ENCODE measurements around the gene PRR5L. TPM values are rescaled to one million over a fixed set of nuclear protein-coding genes. Genes with fewer than 3 reads are reported as not detected.

The PRR5L gene
- total and polyA plus RNA-seq, 9 of the 15 experiments (the other 6 are each of a cell fraction or from before 2014, with no cell fraction given): 0.11 to 0.60 (median 0.36) TPM; not detected in 2

DNA sequence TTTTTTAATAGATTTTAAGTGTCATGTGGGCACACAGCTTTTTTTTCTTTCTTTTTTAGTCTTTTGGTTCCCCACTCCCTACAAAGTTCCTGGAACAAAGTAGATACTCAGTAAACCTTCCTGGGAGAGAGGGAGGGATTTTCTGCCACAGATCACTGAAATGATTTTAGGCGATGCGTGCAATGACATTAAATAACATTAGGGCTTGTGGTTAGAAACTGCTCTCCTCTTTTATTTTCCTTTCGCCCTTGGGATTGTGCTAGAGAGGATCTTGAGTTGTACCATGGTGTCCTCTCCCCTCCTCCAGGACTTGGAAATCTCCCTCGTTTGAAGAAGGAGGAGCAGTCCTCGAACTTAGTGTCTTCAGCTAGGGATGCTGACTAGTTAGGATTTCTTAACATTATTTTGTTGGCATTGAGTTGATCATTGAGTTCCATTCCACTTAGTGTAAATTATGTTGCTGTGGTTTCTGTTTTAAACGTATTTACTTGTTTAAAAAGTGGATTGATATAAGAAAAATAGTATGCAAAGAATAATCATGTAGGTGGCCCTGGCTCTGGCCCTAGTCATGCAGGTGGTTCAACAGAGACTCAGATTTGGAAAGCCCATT lies 125.6 kb downstream of the PRR5L start (continued):
- no peak for TF ChIP-seq ZNF212 (CRISPR knock-in tag; IDR thresholded peaks at IDR 0.05)
- TF ChIP-seq CTBP1 (IDR thresholded peaks at IDR 0.05; ENCODE audit: borderline replicate concordance): no peak
- no peak for TF ChIP-seq MCM3 (IDR thresholded peaks at IDR 0.05)
- TF ChIP-seq MYC (IDR thresholded peaks at IDR 0.05; ENCODE audit: low read depth, low read length): no peak
- TF ChIP-seq MYC (CRISPR knock-in tag; IDR thresholded peaks at IDR 0.05; ENCODE audit: borderline replicate concordance, low read depth): no peak
- TF ChIP-seq ZNF3 (CRISPR knock-in tag; IDR thresholded peaks at IDR 0.05): no peak
- TF ChIP-seq, protein P1, sequence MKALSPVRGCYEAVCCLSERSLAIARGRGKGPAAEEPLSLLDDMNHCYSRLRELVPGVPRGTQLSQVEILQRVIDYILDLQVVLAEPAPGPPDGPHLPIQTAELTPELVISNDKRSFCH (CRISPR knock-in tag; IDR thresholded peaks at IDR 0.05): no peak
- TF ChIP-seq, protein P1 (tag; IDR thresholded peaks at IDR 0.05): no peak
- TF ChIP-seq DNMT1 (IDR thresholded peaks at IDR 0.05): no peak
- TF ChIP-seq, protein P2, sequence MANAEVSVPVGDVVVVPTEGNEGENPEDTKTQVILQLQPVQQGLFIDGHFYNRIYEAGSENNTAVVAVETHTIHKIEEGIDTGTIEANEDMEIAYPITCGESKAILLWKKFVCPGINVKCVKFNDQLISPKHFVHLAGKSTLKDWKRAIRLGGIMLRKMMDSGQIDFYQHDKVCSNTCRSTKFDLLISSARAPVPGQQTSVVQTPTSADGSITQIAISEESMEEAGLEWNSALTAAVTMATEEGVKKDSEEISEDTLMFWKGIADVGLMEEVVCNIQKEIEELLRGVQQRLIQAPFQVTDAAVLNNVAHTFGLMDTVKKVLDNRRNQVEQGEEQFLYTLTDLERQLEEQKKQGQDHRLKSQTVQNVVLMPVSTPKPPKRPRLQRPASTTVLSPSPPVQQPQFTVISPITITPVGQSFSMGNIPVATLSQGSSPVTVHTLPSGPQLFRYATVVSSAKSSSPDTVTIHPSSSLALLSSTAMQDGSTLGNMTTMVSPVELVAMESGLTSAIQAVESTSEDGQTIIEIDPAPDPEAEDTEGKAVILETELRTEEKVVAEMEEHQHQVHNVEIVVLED (CRISPR knock-in tag; IDR thresholded peaks at IDR 0.05): no peak
- TF ChIP-seq SUPT5H (IDR thresholded peaks at IDR 0.05): no peak

Data from K562 (cell line).